ENCODE results near the gene ADAM15.

- TF ChIP-seq CTCF (IDR thresholded peaks at IDR 0.05) (peak; percentile 16 to 89 (median 62)), POLR2A (IDR thresholded peaks at IDR 0.05) (peak in 1 of 2 donors; percentile 14)
Measured at GRCh38 chr1:155062702-155063411, 11.7 kb downstream of the ADAM15 start.
